Lower leg skin (tissue), 4 donors: Measurements from ENCODE around the gene HOXC6. TPM values are rescaled to one million over a fixed set of nuclear protein-coding genes. Genes with fewer than 3 reads are reported as not detected.

Experiments
- DNase-seq, 2 donors: peaks; one replicate each; pipeline ENCODE4 v3.0.0-alpha.2; 2019; ENCODE audit warnings: low spot score in 2 of 2
- H3K4me3 ChIP-seq: fragments of 200-600 bp; sonication (generic); 2 replicates; pipeline ENCODE4 v1.5.1; 2017; ENCODE audit warnings: mild to moderate bottlenecking, low read depth; ENCODE audit not compliant: poor library complexity, severe bottlenecking
- POLR2A ChIP-seq, 2 donors: fragments of 450-650 bp; IDR thresholded peaks; one replicate each; pipeline ENCODE4 v1.6.1; 2016 to 2017; ENCODE audit warnings: antibody characterized with exemption in 2 of 2, mild to moderate bottlenecking in 1 of 2, moderate library complexity in 1 of 2
- WGBS, 2 donors: methylation state at CpG; one replicate each; pipeline ENCODE4 v1.1.5; 2018; 5-methylcytosine and 5-hydroxymethylcytosine counted together
- intact Hi-C: fragments of 100-400 bp; cut with DNase I; formaldehyde crosslinking; loops from one replicate; pipeline ENCODE4 v1.15.0; 2023; ENCODE audit warnings: low total_unique reads
- total RNA-seq, 4 donors: library from RNA; depleted of rRNA; stranded (reverse); fragments of >200 nt; gene quantifications; one replicate each; pipeline ENCODE4 v1.1.0, GENCODE V29; 2016
- TF ChIP-seq, protein P1 (sequence below), 3 donors: fragments of 450-650 bp; IDR thresholded peaks; one replicate each; pipeline ENCODE4 v1.5.1; 2016; ENCODE audit warnings: antibody characterized with exemption in 3 of 3, mild to moderate bottlenecking in 3 of 3, moderate library complexity in 2 of 3

Gene HOXC6
- total RNA-seq, 4 donors from 2014 or later, result 2.6 to 6.3 (median 3.7) TPM

DNA sequence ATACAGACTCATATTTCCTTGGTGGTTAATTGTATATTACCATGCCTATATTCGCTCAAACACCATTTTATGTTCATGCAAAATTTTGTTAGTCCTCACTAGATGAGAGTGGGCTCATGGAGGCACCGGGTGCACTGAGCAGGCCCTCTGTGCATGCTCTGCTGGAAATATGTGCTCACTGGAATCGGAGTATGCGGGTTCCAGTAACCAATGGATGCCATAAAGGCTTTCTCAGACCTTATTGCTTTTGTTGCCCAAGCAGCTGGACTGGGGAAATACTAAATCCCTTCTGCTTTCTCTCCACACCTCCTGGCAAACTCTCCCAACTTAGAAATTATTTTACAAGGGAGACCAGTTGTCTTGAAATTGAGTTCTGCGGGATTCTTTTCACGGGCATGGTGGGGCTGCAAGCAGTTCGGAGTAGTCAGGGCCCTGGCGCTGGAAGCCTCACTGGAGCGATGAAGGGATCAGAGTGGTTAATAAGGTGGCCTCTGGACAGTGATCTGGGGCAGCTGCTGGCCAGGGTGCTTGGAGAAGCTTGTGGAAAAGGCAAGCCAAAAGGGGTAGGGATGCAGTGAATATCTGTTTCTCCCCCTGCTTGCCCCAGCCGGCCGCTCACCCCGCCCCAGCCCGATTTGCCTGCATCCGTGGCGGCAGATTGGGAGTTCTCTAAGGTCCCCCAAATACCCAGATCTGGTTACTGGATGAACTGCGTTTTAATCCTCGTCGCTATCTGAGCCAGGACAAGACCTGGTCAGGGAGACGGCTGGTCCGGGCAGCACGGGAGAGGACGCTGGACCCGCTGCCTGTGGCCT lies 7.4 kb upstream of the HOXC6 start:
- H3K4me3 ChIP-seq, result no peak overlapping the region
- no peak for TF ChIP-seq POLR2A (IDR thresholded peaks at IDR 0.05)
- TF ChIP-seq, protein P1, sequence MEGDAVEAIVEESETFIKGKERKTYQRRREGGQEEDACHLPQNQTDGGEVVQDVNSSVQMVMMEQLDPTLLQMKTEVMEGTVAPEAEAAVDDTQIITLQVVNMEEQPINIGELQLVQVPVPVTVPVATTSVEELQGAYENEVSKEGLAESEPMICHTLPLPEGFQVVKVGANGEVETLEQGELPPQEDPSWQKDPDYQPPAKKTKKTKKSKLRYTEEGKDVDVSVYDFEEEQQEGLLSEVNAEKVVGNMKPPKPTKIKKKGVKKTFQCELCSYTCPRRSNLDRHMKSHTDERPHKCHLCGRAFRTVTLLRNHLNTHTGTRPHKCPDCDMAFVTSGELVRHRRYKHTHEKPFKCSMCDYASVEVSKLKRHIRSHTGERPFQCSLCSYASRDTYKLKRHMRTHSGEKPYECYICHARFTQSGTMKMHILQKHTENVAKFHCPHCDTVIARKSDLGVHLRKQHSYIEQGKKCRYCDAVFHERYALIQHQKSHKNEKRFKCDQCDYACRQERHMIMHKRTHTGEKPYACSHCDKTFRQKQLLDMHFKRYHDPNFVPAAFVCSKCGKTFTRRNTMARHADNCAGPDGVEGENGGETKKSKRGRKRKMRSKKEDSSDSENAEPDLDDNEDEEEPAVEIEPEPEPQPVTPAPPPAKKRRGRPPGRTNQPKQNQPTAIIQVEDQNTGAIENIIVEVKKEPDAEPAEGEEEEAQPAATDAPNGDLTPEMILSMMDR (IDR thresholded peaks at IDR 0.05), result no peak
- no peak for DNase-seq
- intact Hi-C loops, result no loop called here
- 19 to 21% methylated on average over 23 of the region's 23 CpGs for whole genome bisulfite sequencing, 2 donors

DNA sequence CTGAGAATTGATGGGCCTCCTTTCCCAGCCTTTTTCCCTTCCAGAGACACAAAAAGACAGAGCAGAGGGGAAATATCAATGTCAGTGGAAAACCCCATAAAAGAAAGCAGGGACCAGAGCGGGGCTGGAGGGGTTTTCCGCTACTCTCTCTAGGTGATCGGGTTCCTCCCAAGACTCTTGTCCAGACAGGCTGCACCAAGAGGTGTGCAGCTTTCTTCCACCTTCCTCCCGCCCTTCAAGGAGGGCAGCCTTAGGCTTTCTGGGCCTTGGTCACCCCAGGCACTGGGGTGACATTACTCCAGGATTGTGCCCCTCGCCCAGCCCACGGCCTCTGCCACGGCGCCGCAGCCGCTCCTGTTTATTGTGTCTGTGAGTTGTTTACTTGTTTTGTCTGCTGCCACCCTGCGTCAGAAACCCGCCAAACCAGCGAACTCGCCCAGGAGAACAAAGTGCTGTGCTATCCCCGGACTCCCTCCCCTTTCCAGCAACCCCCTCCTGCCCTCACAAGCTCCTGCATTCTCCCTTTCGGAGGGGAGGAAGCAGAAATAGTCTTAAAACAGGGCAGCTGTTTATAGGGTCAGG lies 6.7 kb upstream of the HOXC6 start:
- DNase-seq, result no peak
- intact Hi-C loops, result no loop called here
- TF ChIP-seq, protein P1 (IDR thresholded peaks at IDR 0.05), result no peak
- H3K4me3 ChIP-seq, result no peak overlapping the region
- 6 to 14% methylated on average over 16 of the region's 16 CpGs for WGBS, 2 donors

DNA sequence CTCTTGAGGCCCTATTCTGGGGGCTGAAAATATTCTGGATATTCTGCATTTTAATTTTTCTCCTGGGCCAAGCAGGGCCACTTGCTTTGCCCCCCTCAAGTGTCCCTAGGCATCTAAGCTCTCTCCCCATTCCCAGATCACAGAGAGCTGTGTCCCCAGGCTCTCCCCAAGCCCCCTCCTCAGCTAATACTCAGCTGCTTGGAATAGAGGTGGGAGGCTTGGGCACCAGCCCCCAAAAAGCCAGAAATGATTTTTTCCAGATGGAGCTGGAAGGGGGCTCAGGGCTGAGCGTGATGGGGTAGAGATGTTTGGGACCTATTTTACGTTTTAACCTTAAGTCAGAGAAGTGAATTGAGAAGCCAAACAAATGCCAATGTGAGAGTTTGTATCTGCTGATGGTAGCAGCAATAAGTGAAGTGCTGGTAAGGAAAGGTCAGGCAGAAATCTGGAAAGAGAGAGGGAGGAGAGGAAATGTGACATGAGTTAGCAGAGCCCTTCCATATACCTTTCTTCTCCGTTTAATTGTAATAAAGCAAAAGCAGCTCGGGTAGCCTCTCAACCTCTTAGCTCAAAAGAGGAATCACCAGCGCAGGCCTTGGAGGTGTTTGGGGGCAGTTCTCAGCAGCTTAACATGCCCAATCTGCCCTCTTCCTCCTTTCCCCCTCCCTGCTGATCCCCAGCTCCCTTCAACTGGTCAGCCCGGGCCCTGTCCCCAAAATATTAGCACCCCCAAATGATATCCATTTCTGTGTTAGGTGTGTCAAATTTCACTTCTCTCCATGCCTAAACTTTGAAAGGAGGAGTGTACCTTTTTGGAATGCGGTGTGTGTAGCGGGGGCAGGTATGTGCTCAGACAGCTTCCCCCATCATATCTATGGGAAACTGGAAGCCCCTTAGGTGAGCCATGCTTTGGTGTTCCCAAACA lies 5.0 kb upstream of the HOXC6 start:
- no peak for DNase-seq
- intact Hi-C loops, result no loop called here
- H3K4me3 ChIP-seq, result no peak overlapping the region
- TF ChIP-seq, protein P1 (IDR thresholded peaks at IDR 0.05), result no peak
- no peak for TF ChIP-seq POLR2A (IDR thresholded peaks at IDR 0.05)
- 15 to 18% methylated on average over 8 of the region's 8 CpGs for WGBS, 2 donors

DNA sequence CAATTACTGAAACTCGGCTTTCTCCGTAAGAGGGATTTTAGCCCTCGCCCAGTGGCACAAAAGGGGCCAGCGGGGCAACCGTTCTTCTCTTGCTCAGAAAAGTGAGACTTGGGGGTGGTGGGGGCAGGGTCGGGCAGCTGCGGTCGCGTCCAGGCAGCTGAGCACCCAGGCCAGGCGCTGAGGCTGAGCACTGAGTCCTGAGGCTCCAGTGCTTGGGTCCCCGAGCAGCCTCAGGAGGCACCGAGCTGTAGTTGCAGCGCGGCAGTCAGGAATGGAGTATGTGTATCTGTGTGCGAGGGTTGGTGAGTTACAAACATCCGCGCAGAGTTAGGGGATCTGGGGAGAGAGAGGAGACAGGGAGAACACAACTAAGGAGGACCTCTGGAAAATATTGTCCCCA lies 4.1 kb upstream of the HOXC6 start:
- intact Hi-C loops, result no loop called here
- no peak overlapping the region for H3K4me3 ChIP-seq
- no peak for TF ChIP-seq POLR2A (IDR thresholded peaks at IDR 0.05)
- TF ChIP-seq, protein P1 (IDR thresholded peaks at IDR 0.05), result no peak
- no peak for DNase-seq
- 6 to 21% methylated on average over 17 of the region's 17 CpGs for WGBS, 2 donors

DNA sequence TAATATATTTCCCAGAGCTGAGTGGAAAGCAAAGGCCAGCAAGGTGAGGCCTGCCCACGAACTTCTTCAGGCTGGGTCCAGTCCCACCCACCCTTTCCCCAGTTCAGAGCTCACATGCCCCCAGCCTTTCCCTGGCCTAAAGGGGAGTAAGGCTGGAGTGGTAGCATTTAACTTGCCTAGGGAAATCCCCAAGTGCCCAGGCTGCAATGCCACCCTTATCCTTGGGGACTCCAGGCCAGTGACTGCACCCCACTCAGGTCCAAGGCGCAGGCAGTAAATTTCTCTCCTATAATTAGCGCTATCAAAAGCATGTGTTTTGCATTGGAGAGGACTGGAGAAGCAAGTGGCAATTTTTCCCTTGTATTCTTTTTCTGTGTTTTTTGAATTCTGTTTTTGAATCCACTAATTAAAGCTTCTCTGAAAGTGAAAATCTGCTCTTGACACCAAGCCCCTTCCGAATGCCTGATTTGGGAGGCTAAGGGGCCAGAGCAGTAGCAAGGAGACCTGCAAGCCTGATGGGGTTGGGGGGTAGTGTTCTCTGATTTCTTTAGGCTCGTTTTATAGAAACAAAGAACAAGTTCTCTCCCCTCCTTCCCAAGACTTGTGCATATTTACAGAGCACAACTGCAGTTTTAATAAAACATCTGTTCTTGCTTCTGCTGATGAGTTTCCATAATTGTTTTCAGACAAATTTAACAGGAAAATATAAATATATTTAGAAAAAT lies 3.5 kb upstream of the HOXC6 start:
- no peak overlapping the region for H3K4me3 ChIP-seq
- DNase-seq, result no peak
- intact Hi-C loops, result no loop called here
- TF ChIP-seq, protein P1 (IDR thresholded peaks at IDR 0.05), result no peak
- TF ChIP-seq POLR2A (IDR thresholded peaks at IDR 0.05), result no peak
- 23 to 28% methylated on average over 5 of the region's 5 CpGs for WGBS, 2 donors
